ENCODE results near the gene NPAS3.

Gene NPAS3

DNA sequence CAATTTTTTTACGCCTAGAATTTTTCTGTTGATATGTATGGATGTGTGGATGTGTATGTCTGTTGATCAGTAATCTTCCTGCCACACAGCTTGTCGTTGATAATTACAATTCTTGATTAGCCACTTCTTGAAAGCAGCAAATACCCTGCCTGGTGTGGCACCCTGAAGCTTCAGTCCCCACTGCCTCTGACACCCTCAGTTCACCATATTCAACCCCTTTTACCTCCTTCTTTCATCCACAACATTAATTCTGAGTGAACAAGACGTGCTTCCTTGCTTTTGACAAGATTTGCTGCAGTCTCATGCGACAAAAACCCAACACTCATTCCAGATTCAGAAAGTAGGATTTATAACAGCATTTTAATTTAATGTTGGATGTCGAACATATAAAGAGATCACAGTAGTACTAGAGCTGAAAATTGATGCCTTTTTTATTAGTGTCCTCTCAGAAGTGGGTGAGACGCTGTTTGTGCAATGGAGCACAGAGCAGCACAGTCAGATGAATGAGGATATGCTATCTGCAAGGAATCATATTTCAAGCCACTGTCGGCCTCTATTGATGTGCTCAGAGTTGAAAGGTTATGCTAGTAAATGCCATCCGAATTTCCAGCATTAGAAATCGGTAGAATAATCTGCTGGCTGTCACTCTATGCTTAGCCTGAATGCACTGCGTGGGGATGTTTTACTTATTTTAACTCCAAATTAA is 628.5 kb downstream of the NPAS3 start:
- no peak overlapping the region for H3K4me3 ChIP-seq (ENCODE audit: low read depth, low read length)
- peak; percentile 67 for DNase-seq
- TF ChIP-seq, protein P1, sequence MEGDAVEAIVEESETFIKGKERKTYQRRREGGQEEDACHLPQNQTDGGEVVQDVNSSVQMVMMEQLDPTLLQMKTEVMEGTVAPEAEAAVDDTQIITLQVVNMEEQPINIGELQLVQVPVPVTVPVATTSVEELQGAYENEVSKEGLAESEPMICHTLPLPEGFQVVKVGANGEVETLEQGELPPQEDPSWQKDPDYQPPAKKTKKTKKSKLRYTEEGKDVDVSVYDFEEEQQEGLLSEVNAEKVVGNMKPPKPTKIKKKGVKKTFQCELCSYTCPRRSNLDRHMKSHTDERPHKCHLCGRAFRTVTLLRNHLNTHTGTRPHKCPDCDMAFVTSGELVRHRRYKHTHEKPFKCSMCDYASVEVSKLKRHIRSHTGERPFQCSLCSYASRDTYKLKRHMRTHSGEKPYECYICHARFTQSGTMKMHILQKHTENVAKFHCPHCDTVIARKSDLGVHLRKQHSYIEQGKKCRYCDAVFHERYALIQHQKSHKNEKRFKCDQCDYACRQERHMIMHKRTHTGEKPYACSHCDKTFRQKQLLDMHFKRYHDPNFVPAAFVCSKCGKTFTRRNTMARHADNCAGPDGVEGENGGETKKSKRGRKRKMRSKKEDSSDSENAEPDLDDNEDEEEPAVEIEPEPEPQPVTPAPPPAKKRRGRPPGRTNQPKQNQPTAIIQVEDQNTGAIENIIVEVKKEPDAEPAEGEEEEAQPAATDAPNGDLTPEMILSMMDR (IDR thresholded peaks at IDR 0.05; ENCODE audit: low read depth, low read length, missing control alignments), result no peak
- H3K36me3 ChIP-seq (replicated peaks), result no peaks in the 10 kb centered on the region
- H3K27me3 ChIP-seq (replicated peaks), result no peaks in the 10 kb centered on the region
- in situ Hi-C loops (cut with HindIII; ENCODE audit: low pct_ligation_motif_present, low sequenced_read_pairs), result no loop called here
- peak overlapping the region; percentile 87 for H3K27ac ChIP-seq

DNA sequence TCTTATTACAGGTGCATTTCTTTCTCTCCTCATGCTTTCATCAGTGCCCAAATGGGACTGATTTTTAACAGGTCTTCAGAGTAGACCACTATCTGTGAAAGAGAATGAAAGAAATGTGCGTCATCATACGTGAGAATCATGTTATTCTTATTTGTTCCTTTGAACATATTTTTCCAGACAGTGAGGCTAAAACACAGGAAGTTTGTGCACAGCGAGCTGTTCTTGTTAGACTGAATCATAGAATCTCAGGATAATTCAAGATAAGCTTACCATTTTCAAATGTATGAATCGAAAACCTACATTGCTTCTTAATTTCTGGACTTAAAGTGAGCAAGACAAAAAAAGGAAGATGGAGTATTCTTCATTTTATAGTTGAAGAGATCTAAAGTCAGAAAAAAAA is 629.1 kb downstream of the NPAS3 start:
- no peaks in the 10 kb centered on the region for H3K36me3 ChIP-seq (replicated peaks)
- H3K27ac ChIP-seq, result peak overlapping the region; percentile 87
- H3K27me3 ChIP-seq (replicated peaks), result no peaks in the 10 kb centered on the region
- TF ChIP-seq, protein P1 (IDR thresholded peaks at IDR 0.05; ENCODE audit: low read depth, low read length, missing control alignments), result no peak
- H3K4me3 ChIP-seq (ENCODE audit: low read depth, low read length), result no peak overlapping the region
- DNase-seq, result peak; percentile 90
- in situ Hi-C loops (cut with HindIII; ENCODE audit: low pct_ligation_motif_present, low sequenced_read_pairs), result no loop called here

DNA sequence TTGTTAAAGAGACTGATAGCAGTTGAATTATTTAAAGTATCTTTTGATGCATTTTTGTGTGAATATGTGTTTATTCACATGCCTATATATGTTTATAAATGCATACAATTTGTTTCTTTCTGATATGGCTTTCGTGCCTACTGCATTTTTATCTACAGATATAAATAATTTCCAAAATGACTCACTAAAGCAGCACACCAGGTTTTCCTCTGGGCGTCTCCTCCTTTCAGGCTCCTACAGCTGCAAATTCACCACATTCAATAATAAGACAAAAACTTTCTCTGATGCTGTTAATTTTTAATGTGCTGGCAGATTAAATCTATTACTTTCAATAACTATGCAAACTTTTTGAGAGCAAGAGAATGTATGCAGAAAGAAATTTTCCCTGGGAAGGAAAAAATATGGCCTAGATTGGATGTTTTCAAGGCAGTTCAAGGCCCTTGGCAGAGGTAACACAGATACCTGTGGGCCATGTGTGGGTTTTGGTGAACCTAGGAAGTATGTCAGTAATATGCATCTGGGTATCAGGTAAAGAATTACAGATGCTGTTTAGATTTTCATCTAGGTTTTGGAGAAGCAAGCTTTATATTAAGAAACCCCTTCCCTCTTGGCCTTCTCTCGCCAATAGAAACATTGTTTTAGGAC is 630.4 kb downstream of the NPAS3 start:
- no peaks in the 10 kb centered on the region for H3K36me3 ChIP-seq (replicated peaks)
- in situ Hi-C loops (cut with HindIII; ENCODE audit: low pct_ligation_motif_present, low sequenced_read_pairs), result no loop called here
- peak; percentile 78 for DNase-seq
- no peak overlapping the region for H3K4me3 ChIP-seq (ENCODE audit: low read depth, low read length)
- no peaks in the 10 kb centered on the region for H3K27me3 ChIP-seq (replicated peaks)
- TF ChIP-seq, protein P1 (IDR thresholded peaks at IDR 0.05; ENCODE audit: low read depth, low read length, missing control alignments), result no peak
- H3K27ac ChIP-seq, result peak overlapping the region; percentile 87

DNA sequence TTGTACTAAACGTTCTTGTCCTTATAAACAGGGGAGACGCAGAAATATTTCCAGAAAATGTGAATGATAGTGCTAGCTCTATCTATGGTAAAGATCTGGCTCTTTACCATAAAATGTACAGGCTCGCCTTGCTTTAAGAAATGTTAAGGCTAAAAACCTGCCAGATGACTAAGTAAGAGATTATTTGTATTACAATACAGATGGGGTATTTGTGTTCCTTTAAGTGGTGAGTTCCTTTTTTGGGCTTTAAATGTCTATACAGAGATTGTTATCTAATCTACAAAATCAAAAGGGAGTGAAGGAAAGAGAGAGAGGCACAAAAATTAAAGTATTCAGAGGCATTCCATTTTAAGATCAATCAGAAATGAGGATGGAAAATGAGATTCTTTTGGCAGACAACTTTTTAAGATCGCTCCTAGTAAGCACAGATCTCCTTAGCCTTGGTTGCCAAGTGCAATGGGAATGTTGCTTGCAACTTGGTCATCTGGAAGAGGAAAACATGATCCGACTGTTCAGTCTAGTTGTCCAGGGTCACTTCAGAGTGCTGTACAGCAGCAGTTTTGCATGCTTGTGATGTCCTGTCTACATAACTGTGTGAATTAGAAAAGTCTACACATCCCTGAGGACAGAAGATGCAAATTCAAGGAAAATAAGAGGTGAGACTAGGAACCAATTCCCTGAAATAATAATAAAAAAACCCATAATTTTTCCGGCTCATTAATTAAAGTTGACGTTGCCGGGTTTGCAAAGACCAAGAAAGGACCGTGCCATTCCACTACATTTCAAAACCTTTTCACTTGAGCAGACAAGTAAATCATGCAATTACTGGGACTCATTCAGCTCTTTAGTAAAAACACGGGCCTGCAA is 631.4 kb downstream of the NPAS3 start:
- Histone ChIP-seq H3K27me3 (replicated peaks) (no peaks in the 10 kb centered on the region), H3K27ac (peak overlapping the region; percentile 87), H3K4me3 (ENCODE audit: low read depth, low read length) (no peak overlapping the region), H3K36me3 (replicated peaks) (no peaks in the 10 kb centered on the region)
- in situ Hi-C loops (cut with HindIII; ENCODE audit: low pct_ligation_motif_present, low sequenced_read_pairs), result no loop called here
- DNase-seq, result peak; percentile 55
- TF ChIP-seq, protein P1 (IDR thresholded peaks at IDR 0.05; ENCODE audit: low read depth, low read length, missing control alignments), result no peak

DNA sequence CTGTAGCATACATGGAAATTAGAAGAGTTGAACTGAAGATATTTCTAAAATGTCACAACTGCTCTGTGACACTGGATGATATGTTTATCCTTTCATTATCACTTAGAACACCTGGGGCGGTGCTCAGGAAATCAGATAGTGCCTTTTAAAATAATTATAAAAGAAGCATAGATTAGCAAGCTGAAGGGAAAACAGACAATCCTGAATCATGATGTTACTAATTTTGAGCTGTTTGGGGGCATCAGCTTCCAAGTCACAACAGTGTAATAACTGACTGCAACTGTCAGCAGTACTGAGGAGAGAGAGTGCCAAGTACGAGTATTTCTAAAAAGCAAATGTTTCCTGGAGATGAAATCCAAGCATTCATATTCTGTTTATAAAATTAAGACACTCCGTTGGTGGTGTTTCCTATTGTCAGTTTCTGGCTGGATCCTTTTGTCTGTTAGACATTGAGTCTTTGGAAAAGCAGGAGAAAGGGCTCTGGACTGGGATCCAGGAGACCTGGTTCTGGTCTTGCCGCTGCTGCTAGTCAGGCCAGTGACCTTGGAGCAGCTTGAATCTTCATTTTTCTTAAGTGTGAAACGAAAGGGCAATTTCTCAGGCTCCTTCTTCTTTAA is 632.1 kb downstream of the NPAS3 start:
- Histone ChIP-seq H3K36me3 (replicated peaks) (no peaks in the 10 kb centered on the region), H3K27me3 (replicated peaks) (no peaks in the 10 kb centered on the region), H3K4me3 (ENCODE audit: low read depth, low read length) (no peak overlapping the region), H3K27ac (peak overlapping the region; percentile 87)
- no peak for DNase-seq
- TF ChIP-seq, protein P1 (IDR thresholded peaks at IDR 0.05; ENCODE audit: low read depth, low read length, missing control alignments), result no peak
- in situ Hi-C loops (cut with HindIII; ENCODE audit: low pct_ligation_motif_present, low sequenced_read_pairs), result no loop called here
